ENCODE measurements around the gene DDRGK1. TPM values are rescaled to one million over a fixed set of nuclear protein-coding genes. Genes with fewer than 3 reads are reported as not detected.

DDRGK1 gene
- total RNA-seq, 4 donors from 2014 or later, result 37.7 to 74.9 (median 40.1) TPM

- peaks cover 13 to 14% of the 10 kb centered on the region in 2 donors for H3K27me3 ChIP-seq
- no peaks in the 10 kb centered on the region for H3K9me3 ChIP-seq
- TF ChIP-seq POLR2A (IDR thresholded peaks at IDR 0.05), result no peak
- TF ChIP-seq CTCF (IDR thresholded peaks at IDR 0.05), result no peak
- DNase-seq, result no peak
- peaks cover 0 to 9% of the 10 kb centered on the region in 2 donors for H3K4me1 ChIP-seq
- intact Hi-C loops (cut with DNase I; ENCODE audit: low total_unique reads), result no loop called here
- H3K36me3 ChIP-seq, result no peaks in the 10 kb centered on the region
- H3K27ac ChIP-seq, result no peak overlapping the region
- H3K4me3 ChIP-seq, result no peak overlapping the region
Measured at GRCh38 chr20:3235666-3236324, 31.3 kb upstream of the DDRGK1 start.

GRCh38 chr20:3233991-3234498 lies 29.6 kb upstream of the DDRGK1 start:
- no peaks in the 10 kb centered on the region for H3K9me3 ChIP-seq
- H3K36me3 ChIP-seq, result no peaks in the 10 kb centered on the region
- H3K4me1 ChIP-seq, result peaks cover 0 to 9% of the 10 kb centered on the region in 2 donors
- H3K4me3 ChIP-seq, result no peak overlapping the region
- peaks cover 9 to 14% of the 10 kb centered on the region in 2 donors for H3K27me3 ChIP-seq
- no peak for DNase-seq
- intact Hi-C loops (cut with DNase I; ENCODE audit: low total_unique reads), result no loop called here
- no peak overlapping the region for H3K27ac ChIP-seq
- TF ChIP-seq POLR2A (IDR thresholded peaks at IDR 0.05), result no peak
- no peak for TF ChIP-seq CTCF (IDR thresholded peaks at IDR 0.05)

GRCh38 chr20:3233131-3233990 lies 28.9 kb upstream of the DDRGK1 start:
- Histone ChIP-seq H3K9me3 (no peaks in the 10 kb centered on the region), H3K27me3 (peaks cover 9% of the 10 kb centered on the region in 2 donors), H3K4me1 (peaks cover 0 to 7% of the 10 kb centered on the region in 2 donors), H3K36me3 (no peaks in the 10 kb centered on the region), H3K27ac (no peak overlapping the region), H3K4me3 (no peak overlapping the region)
- intact Hi-C loops (cut with DNase I; ENCODE audit: low total_unique reads), result no loop called here
- no peak for TF ChIP-seq POLR2A (IDR thresholded peaks at IDR 0.05)
- TF ChIP-seq CTCF (IDR thresholded peaks at IDR 0.05), result no peak
- DNase-seq, result no peak

GRCh38 chr20:3231889-3232588 lies 27.6 kb upstream of the DDRGK1 start:
- Histone ChIP-seq H3K27ac (no peak overlapping the region), H3K27me3 (peaks cover 0 to 3% of the 10 kb centered on the region in 2 donors), H3K4me3 (no peak overlapping the region), H3K9me3 (no peaks in the 10 kb centered on the region), H3K36me3 (no peaks in the 10 kb centered on the region), H3K4me1 (no peaks in the 10 kb centered on the region)
- no peak for DNase-seq
- no peak for TF ChIP-seq CTCF (IDR thresholded peaks at IDR 0.05)
- no peak for TF ChIP-seq POLR2A (IDR thresholded peaks at IDR 0.05)
- intact Hi-C loops (cut with DNase I; ENCODE audit: low total_unique reads), result no loop called here

All from uterus (tissue), 4 donors.